Thoracic aorta (tissue), 2 donors: ENCODE measurements around the gene CHDH. TPM values are rescaled to one million over a fixed set of nuclear protein-coding genes. Genes with fewer than 3 reads are reported as not detected.

Source experiments
- ATAC-seq: fragments of 150-250 bp; one replicate; pipeline ENCODE4 v1.8.0; 2017; ENCODE audit warnings: low read depth; ENCODE audit not compliant: insufficient number of reproducible peaks, low FRiP score
- DNase-seq: peaks from one replicate; pipeline ENCODE4 v3.0.0-alpha.2; 2020; ENCODE audit warnings: low spot score
- H3K27ac ChIP-seq, 2 donors: fragments of 200-600 bp; sonication (generic); 1 replicate in 1 of 2; 2 replicates in 1 of 2; pipeline ENCODE4 v1.5.1; 2016; ENCODE audit warnings: mild to moderate bottlenecking in 2 of 2, moderate library complexity in 2 of 2
- H3K27me3 ChIP-seq: fragments of 200-600 bp; sonication (generic); replicated peaks from 2 replicates; pipeline ENCODE4 v1.6.0; 2016; ENCODE audit warnings: mild to moderate bottlenecking; ENCODE audit not compliant: insufficient read depth
- H3K36me3 ChIP-seq: fragments of 200-600 bp; sonication (generic); one replicate; pipeline ENCODE4 v1.5.1; 2016
- H3K4me1 ChIP-seq, 2 donors: fragments of 200-600 bp; sonication (generic); 1 replicate in 1 of 2; 2 replicates in 1 of 2; pipeline versions ENCODE4 v1.5.1 to v1.6.0; 2016; ENCODE audit warnings: low read depth in 2 of 2, mild to moderate bottlenecking in 1 of 2; ENCODE audit not compliant: control insufficient read depth in 1 of 2
- H3K4me3 ChIP-seq: fragments of 200-600 bp; sonication (generic); 2 replicates; pipeline ENCODE4 v1.5.1; 2016; ENCODE audit warnings: mild to moderate bottlenecking
- H3K9me3 ChIP-seq: fragments of 200-600 bp; sonication (generic); 2 replicates; pipeline ENCODE4 v1.5.1; 2016
- total RNA-seq, 2 donors: library from RNA; depleted of rRNA; stranded (reverse); fragments of >200 nt; gene quantifications; one replicate each; pipeline versions ENCODE4 v1.1.0 to v1.2.3, GENCODE V29; 2016
- TF ChIP-seq, protein P1 (sequence below): fragments of 200-600 bp; sonication (generic); IDR thresholded peaks from one replicate; pipeline ENCODE4 v1.5.1; 2019; ENCODE audit warnings: antibody characterized with exemption

CHDH gene
- total RNA-seq, 2 donors from 2014 or later: 0.68 to 8.4 TPM

DNA sequence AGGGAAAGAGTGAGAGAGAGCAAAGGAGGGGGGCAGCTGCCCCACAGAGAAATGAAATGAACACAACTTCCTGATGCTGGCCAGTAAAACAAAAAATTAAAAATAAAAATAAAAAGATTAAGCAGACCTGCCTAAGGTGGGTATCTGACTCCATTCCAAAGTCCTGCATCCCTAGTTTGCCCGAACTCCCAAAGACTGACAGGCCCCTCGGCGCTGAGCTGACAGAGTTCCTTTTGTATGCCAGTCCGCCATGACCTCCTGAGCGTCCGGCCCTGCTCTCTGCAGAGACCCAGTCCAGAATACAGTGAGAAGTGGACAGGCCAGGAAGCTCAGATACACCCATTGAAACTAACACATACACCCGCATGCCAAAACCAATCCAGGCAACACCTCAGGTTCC is 54.9 kb downstream of the CHDH start:
- DNase-seq: no peak

DNA sequence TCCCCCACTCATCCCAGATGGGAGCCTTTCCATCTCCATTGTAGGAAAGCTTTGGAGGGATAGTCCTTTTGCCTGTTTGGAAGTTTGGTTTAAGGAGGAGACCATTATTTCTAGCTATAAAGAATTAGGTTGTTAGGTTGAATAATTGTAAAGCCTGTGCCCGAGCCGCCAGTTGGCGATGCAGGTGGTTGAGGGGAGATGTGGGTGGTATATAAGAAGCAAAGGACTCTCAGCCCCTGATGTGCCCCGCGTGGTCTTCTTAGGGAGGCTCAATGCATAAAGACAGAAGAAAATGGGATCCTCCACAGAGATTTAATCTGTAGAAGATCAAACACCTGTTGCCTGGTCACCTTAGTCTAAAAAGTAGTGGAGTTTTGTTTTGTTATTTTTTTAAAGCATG is 55.7 kb downstream of the CHDH start:
- H3K27ac ChIP-seq: no peak overlapping the region
- TF ChIP-seq, protein P1, sequence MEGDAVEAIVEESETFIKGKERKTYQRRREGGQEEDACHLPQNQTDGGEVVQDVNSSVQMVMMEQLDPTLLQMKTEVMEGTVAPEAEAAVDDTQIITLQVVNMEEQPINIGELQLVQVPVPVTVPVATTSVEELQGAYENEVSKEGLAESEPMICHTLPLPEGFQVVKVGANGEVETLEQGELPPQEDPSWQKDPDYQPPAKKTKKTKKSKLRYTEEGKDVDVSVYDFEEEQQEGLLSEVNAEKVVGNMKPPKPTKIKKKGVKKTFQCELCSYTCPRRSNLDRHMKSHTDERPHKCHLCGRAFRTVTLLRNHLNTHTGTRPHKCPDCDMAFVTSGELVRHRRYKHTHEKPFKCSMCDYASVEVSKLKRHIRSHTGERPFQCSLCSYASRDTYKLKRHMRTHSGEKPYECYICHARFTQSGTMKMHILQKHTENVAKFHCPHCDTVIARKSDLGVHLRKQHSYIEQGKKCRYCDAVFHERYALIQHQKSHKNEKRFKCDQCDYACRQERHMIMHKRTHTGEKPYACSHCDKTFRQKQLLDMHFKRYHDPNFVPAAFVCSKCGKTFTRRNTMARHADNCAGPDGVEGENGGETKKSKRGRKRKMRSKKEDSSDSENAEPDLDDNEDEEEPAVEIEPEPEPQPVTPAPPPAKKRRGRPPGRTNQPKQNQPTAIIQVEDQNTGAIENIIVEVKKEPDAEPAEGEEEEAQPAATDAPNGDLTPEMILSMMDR: no peak

More for the DNA sequence above, 54.9 kb downstream of the CHDH start:
- no peak for ATAC-seq
- TF ChIP-seq, protein P1: no peak
- H3K27ac ChIP-seq: no peak overlapping the region
- no peaks in the 10 kb centered on the region for H3K36me3 ChIP-seq
- no peaks in the 10 kb centered on the region for H3K27me3 ChIP-seq
- no peaks in the 10 kb centered on the region for H3K9me3 ChIP-seq
- no peak overlapping the region for H3K4me3 ChIP-seq
- peaks cover 2 to 19% of the 10 kb centered on the region in 2 donors for H3K4me1 ChIP-seq

DNA sequence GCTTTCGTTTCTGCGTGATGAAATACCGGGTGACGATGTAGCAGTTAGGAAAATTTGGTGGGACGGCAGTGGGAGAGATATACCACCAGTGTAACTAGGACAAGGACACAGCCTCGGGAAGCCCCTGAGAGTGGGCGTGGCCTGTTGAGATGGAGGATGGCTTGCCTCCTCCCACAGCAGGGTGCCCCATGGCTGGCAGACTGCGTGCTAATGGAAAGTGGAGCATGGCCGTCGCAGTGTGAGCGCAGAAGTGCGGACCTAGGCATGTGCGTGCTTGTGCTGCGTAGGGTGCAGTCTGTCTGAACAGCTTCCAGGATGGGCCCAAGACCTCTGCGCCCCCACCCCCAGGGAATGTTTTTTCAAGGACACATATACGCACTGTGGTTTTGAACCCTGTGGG is 56.8 kb downstream of the CHDH start:
- TF ChIP-seq, protein P1: no peak
- H3K27me3 ChIP-seq: no peaks in the 10 kb centered on the region

More for the DNA sequence above, 55.7 kb downstream of the CHDH start:
- Histone ChIP-seq H3K36me3 (no peaks in the 10 kb centered on the region), H3K9me3 (no peaks in the 10 kb centered on the region), H3K4me1 (peaks cover 0 to 11% of the 10 kb centered on the region in 2 donors), H3K27me3 (no peaks in the 10 kb centered on the region), H3K4me3 (no peak overlapping the region)
- no peak for DNase-seq
- ATAC-seq: no peak

DNA sequence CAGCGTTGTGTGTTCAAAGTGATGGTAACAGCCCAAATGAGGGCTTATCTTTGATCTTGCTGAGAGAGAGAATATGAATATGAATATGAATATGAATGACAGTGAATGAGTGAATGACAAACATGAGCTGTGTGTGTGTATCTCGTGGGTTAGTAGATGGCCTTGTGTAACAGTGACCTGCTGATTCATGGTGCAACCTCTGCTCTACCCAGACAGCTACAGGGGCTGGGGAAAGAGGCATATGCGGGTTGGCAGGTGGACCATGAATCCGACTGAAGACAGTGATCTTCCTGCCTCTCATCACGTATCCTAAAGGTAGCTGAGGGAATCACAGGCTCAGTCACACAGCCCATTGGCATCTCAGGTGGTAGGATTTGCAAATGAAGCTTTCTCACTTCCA is 58.2 kb downstream of the CHDH start:
- ATAC-seq (no peak), DNase-seq (no peak)
- Histone ChIP-seq H3K36me3 (no peaks in the 10 kb centered on the region), H3K9me3 (no peaks in the 10 kb centered on the region), H3K27me3 (no peaks in the 10 kb centered on the region), H3K4me1 (no peaks in the 10 kb centered on the region), H3K4me3 (no peak overlapping the region), H3K27ac (no peak overlapping the region)
- TF ChIP-seq, protein P1: no peak

More for the DNA sequence above, 56.8 kb downstream of the CHDH start:
- no peak for ATAC-seq
- no peak for DNase-seq
- H3K4me1 ChIP-seq: peaks cover 0 to under 1% of the 10 kb centered on the region in 2 donors
- H3K27ac ChIP-seq: no peak overlapping the region
- no peaks in the 10 kb centered on the region for H3K9me3 ChIP-seq
- no peak overlapping the region for H3K4me3 ChIP-seq
- no peaks in the 10 kb centered on the region for H3K36me3 ChIP-seq

DNA sequence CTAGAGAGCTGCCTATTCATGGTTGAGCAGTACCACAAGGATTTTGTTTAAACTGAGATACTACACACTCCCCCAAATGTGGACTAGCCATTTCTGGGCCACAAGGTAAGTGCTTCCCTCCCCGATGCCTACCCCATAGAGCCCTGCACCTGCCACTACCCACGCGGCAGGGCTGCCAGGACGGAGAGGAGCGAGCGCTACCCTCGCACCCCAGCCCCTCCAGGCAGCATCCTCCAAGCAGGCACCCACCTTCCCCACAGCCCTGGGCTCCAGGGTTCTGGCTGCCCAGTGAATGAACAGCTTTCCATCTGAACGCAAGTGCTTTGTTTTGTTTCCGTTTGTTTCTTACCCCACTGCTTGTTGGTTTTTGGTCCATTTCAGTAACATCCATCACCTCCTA is 59.2 kb downstream of the CHDH start:
- Histone ChIP-seq H3K4me3 (no peak overlapping the region), H3K4me1 (no peaks in the 10 kb centered on the region), H3K27ac (no peak overlapping the region), H3K9me3 (no peaks in the 10 kb centered on the region), H3K27me3 (no peaks in the 10 kb centered on the region), H3K36me3 (no peaks in the 10 kb centered on the region)
- ATAC-seq (no peak), DNase-seq (no peak)
- TF ChIP-seq, protein P1: no peak
